Measurements from ENCODE around the gene AGXT2. TPM values are rescaled to one million over a fixed set of nuclear protein-coding genes. Genes with fewer than 3 reads are reported as not detected.
A peak's percentile ranks its signal among the peaks of the same experiment; 100 is the strongest.

AGXT2 gene
- total RNA-seq, 6 experiments from 2014 or later, result 24.7 to 88.2 (median 55.8) TPM

DNA sequence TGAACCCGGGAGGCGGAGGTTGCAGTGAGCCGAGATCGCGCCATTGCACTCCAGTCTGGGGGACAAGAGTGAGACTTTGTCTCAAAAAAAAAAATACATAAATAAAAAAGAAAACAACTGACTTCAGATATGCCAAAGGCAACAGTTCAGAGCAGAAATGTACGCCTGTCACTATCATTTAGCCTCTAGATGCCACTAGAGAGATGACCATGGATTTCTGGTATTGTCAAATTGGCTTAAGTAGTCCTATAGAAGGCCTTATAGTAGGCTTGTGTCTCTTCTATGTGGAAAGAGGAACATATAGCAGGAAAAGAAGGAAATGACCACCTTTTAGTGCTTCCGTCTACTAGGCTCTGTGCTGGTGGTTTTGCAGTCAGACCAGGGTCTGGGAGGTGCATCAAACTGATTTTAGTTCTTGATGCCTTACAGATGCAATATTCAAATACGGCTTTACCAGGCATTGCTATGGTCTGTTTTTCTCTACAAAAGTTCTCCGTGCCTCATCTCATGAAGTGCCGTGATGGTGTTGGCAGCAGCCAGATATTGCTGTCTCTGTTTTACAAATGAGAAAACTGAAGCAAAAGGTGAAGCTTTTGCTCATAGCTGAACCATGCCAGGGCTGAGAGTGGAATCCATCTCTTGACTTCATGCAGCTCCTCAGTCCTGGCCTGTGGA is 17.2 kb downstream of the AGXT2 start:
- no peak for DNase-seq
- no peak overlapping the region for H3K4me3 ChIP-seq
- no peak for TF ChIP-seq POLR2A (IDR thresholded peaks at IDR 0.05)
- TF ChIP-seq, protein P1, sequence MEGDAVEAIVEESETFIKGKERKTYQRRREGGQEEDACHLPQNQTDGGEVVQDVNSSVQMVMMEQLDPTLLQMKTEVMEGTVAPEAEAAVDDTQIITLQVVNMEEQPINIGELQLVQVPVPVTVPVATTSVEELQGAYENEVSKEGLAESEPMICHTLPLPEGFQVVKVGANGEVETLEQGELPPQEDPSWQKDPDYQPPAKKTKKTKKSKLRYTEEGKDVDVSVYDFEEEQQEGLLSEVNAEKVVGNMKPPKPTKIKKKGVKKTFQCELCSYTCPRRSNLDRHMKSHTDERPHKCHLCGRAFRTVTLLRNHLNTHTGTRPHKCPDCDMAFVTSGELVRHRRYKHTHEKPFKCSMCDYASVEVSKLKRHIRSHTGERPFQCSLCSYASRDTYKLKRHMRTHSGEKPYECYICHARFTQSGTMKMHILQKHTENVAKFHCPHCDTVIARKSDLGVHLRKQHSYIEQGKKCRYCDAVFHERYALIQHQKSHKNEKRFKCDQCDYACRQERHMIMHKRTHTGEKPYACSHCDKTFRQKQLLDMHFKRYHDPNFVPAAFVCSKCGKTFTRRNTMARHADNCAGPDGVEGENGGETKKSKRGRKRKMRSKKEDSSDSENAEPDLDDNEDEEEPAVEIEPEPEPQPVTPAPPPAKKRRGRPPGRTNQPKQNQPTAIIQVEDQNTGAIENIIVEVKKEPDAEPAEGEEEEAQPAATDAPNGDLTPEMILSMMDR (IDR thresholded peaks at IDR 0.05), result peak in 2 of 4 donors; percentile 18 to 19
- H3K27me3 ChIP-seq, result no peaks in the 10 kb centered on the region
- intact Hi-C loops (cut with DNase I), result no loop called here
- peaks cover 0 to 24% (median 9%) of the 10 kb centered on the region in 4 donors for H3K4me1 ChIP-seq
- H3K9me3 ChIP-seq, result no peaks in the 10 kb centered on the region
- no peak overlapping the region for H3K27ac ChIP-seq
- 78% methylated on average over 10 of the region's 10 CpGs for WGBS (ENCODE audit: insufficient coverage, low coverage, low lambda C conversion rate, missing lambda C conversion rate)
- ATAC-seq, result no peak
- peaks cover 0 to 24% (median 7%) of the 10 kb centered on the region in 4 donors for H3K36me3 ChIP-seq

DNA sequence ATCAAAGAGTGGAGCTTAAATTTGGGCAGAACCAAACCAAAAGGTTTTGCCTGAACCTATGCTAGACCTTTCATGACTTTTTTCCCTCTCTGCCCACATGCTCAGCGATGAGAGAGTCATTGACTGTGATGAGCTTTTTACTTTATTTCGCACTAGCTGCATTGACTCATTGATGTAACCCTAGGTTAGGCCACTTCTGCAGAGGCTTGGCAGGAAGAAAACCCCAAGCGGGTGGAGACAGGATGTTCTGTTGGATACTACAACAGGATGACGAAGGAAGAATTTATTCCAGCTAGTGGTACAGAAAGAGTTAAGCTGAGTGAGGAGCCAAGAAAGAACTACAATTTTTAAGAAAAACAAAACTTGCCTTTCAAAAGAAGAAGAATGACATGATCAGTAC is 18.4 kb downstream of the AGXT2 start:
- peaks cover 0 to 36% (median 12%) of the 10 kb centered on the region in 4 donors for H3K4me1 ChIP-seq
- intact Hi-C loops (cut with DNase I), result no loop called here
- no peak overlapping the region for H3K4me3 ChIP-seq
- 57% methylated on average over 3 of the region's 4 CpGs for WGBS (ENCODE audit: insufficient coverage, low coverage, low lambda C conversion rate, missing lambda C conversion rate)
- no peak overlapping the region for H3K27ac ChIP-seq
- DNase-seq (no peak), ATAC-seq (peak in 1 of 4 donors; percentile 5)
- H3K36me3 ChIP-seq, result peaks cover 0 to 16% (median 7%) of the 10 kb centered on the region in 4 donors
- no peaks in the 10 kb centered on the region for H3K27me3 ChIP-seq
- no peak for TF ChIP-seq POLR2A (IDR thresholded peaks at IDR 0.05)
- TF ChIP-seq, protein P1 (IDR thresholded peaks at IDR 0.05), result no peak
- H3K9me3 ChIP-seq, result no peaks in the 10 kb centered on the region

DNA sequence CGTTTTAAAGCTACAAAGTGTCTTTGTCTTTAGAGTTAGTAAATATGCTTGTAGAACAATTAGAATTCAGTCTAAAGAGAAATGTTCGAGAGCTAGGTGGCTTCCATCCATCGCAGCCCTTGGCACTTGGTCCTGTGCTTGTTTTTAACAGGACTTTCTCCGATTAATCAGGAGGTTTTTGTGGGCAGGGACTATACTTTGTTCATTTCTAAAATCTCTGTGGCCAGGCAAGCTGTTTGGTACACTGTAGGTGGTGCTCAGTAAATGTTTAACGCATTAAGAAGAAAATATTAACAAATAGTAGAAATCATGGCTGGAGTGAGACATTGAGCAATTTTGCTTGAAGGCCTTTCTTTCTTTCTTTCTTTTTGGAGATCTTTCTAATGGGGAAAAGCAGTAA is 20.8 kb downstream of the AGXT2 start:
- DNase-seq, result peak in 2 of 3 donors; percentile 30 to 71
- Histone ChIP-seq H3K36me3 (no peaks in the 10 kb centered on the region), H3K4me1 (peaks cover 0 to 47% (median 19%) of the 10 kb centered on the region in 4 donors), H3K4me3 (peak overlapping the region in 2 of 3 donors; percentile 25 to 35), H3K9me3 (no peaks in the 10 kb centered on the region), H3K27ac (peak overlapping the region; percentile 65 to 89 (median 70)), H3K27me3 (no peaks in the 10 kb centered on the region)
- TF ChIP-seq, protein P1 (IDR thresholded peaks at IDR 0.05), result no peak
- no peak for TF ChIP-seq POLR2A (IDR thresholded peaks at IDR 0.05)
- 28% methylated on average over 5 of the region's 5 CpGs for WGBS (ENCODE audit: insufficient coverage, low coverage, low lambda C conversion rate, missing lambda C conversion rate)
- ATAC-seq, result peak; percentile 72 to 76 (median 74)
- intact Hi-C loops (cut with DNase I), result no loop called here

DNA sequence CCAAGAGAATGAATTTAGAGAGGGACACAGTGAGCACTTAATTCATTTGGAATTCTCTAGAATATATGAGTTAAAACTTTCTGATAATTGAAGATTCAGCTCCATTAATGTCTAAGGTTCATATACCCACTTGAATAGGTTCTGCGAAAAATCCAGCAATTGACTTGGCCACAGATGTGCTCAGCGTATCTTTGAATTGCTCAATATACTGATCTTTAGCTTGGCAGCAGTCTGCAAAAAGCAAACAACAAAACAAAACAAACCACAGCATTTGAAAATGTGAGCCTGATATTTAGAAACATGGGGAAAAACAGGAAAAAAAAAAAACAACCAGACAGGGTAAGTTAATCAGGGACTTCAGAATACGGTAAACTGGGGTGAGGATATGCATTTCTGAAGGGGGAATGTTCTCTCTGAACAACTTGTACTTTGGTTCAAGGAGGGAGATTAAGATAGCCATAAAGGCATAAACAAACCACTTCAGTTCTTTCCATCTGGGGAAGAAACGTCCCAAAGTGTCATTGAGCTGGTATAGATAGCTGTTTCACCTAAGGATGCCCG is 21.4 kb downstream of the AGXT2 start:
- Histone ChIP-seq H3K27me3 (no peaks in the 10 kb centered on the region), H3K4me3 (peak overlapping the region in 2 of 3 donors; percentile 25 to 35), H3K36me3 (no peaks in the 10 kb centered on the region), H3K27ac (peak overlapping the region; percentile 65 to 89 (median 70)), H3K9me3 (no peaks in the 10 kb centered on the region), H3K4me1 (peaks cover 0 to 47% (median 19%) of the 10 kb centered on the region in 4 donors)
- WGBS (ENCODE audit: insufficient coverage, low coverage, low lambda C conversion rate, missing lambda C conversion rate), result 24% methylated on average over 5 of the region's 5 CpGs
- DNase-seq (peak in 1 of 3 donors; percentile 54), ATAC-seq (peak; percentile 61 to 66 (median 64))
- intact Hi-C loops (cut with DNase I), result no loop called here
- TF ChIP-seq POLR2A (IDR thresholded peaks at IDR 0.05), result no peak
- TF ChIP-seq, protein P1 (IDR thresholded peaks at IDR 0.05), result no peak
